Heart right ventricle (tissue), 16 donors: ENCODE results near the gene TBC1D4. TPM values are rescaled to one million over a fixed set of nuclear protein-coding genes. Genes with fewer than 3 reads are reported as not detected.

Source experiments
- ATAC-seq, 8 donors: fragments of 200-7000 bp; cut with Tn5 transposase; one replicate each; pipeline ENCODE4 v1.9.1; 2020; ENCODE audit warnings: mild to moderate bottlenecking in 8 of 8, moderate library complexity in 8 of 8, moderate number of reproducible peaks in 1 of 8
- DNase-seq, 2 donors: peaks; one replicate each; pipeline ENCODE4 v3.0.0-alpha.2; 2020
- H3K27ac ChIP-seq, 10 donors: fragments of 200-600 bp; sonication (generic) in 2 of 10; one replicate each; pipeline versions ENCODE4 v1.5.0 to v1.8.0; 2020 to 2022; ENCODE audit warnings: mild to moderate bottlenecking in 3 of 10
- H3K27me3 ChIP-seq, 7 donors: fragments of 200-600 bp; one replicate each; pipeline ENCODE4 v1.8.0; 2021 to 2022; ENCODE audit warnings: mild to moderate bottlenecking in 2 of 7
- H3K36me3 ChIP-seq, 9 donors: fragments of 200-600 bp; sonication (generic) in 1 of 9; one replicate each; pipeline versions ENCODE4 v1.5.0 to v1.8.0; 2020 to 2022; ENCODE audit warnings: mild to moderate bottlenecking in 2 of 9
- H3K4me1 ChIP-seq, 9 donors: fragments of 200-600 bp; sonication (generic) in 1 of 9; one replicate each; pipeline versions ENCODE4 v1.5.0 to v1.8.0; 2020 to 2022; ENCODE audit warnings: mild to moderate bottlenecking in 4 of 9
- H3K4me3 ChIP-seq, 10 donors: fragments of 200-600 bp; sonication (generic) in 2 of 10; one replicate each; pipeline versions ENCODE4 v1.5.0 to v1.8.0; 2020 to 2022; ENCODE audit warnings: mild to moderate bottlenecking in 7 of 10, moderate library complexity in 2 of 10
- H3K9me3 ChIP-seq, 11 donors: fragments of 200-600 bp in 10 of 11; sonication (generic) in 2 of 11; one replicate each; pipeline versions ENCODE4 v1.5.0 to v1.8.0; 2013 to 2022; ENCODE audit warnings: mild to moderate bottlenecking in 2 of 11, control low read depth in 1 of 11, moderate library complexity in 1 of 11
- WGBS, 2 donors: extraction: QIAGEN DNeasy Blood & Tissue Kit; methylation state at CpG; one replicate each; pipeline ENCODE4 v1.1.7; 2013; ENCODE audit warnings: inconsistent platforms in 1 of 2; 5-methylcytosine and 5-hydroxymethylcytosine counted together
- intact Hi-C, 10 donors: fragments of 100-400 bp; cut with DNase I; formaldehyde crosslinking; loops; one replicate each; pipeline versions ENCODE4 v1.11.1 to v1.14.2; 2022
- polyA plus RNA-seq, 2 donors: library from polyadenylated mRNA; stranded (reverse); fragments of 200-250 nt; gene quantifications; one replicate each; pipeline ENCODE4 v1.2.3, GENCODE V29; 2013
- total RNA-seq, 10 donors: library from RNA; stranded (reverse); fragmentation: NEBNext Ultra II Directional in 3 of 10; extraction: Animal tissue kit (Norgen Biotek cat#: 25700) in 3 of 10; gene quantifications; one replicate each; pipeline versions ENCODE4 v1.2.1 to v1.2.4, GENCODE V29; 2021 to 2023
- TF ChIP-seq, protein P1 (sequence below), 9 donors: fragments of 200-600 bp; sonication (generic) in 2 of 9; IDR thresholded peaks; one replicate each; pipeline versions ENCODE4 v1.5.0 to v1.8.0; 2021 to 2022; ENCODE audit warnings: antibody characterized with exemption in 9 of 9, mild to moderate bottlenecking in 5 of 9, moderate library complexity in 1 of 9
- donor health status: Arrhythmogenic right ventricular cardiomyopathy.
- donor health status: ischemic (EF 13 %, LVEDD 7.1; RV severe dilation, severe dysfunction).
- donor health status: healthy with polysubstance abuse.
- donor health status: DM: no; HTN: yes; CAD: no.
- donor health status: DM: no; HTN: no; CAD: no.
- donor health status: ischemic (EF 25% LVEDD 6.9; RV normal size, moderate dysfunction).
- donor health status: ischemic (EF 25% LVEDD 5.7; RV mildly dilated, moderate dysfunction).
- donor health status: healthy.
- donor health status: DM: yes; HTN: yes; CAD: no.
- donor health status: Ischemic cardiomyopathy.
- donor health status: ischemic (EF 35%, LVEDD 5.7; RV mildly dilated, moderate dysfunction).
- donor health status: nonischemic (EF 11% LVEDD 7.7; RV severe dilation, severe dysfunction).
- donor health status: DM: yes; HTN: yes; CAD: no.
- donor health status: PGD.
- donor health status: ischemic (EF 29% LVEDD 5.4; RV normal size, mild dysfunction).
- donor health status: nonischemic (EF 23%, LVEDD 6.1; RV moderate dilation, normal function).

The TBC1D4 gene
- total and polyA plus RNA-seq, 12 donors = 10.1 to 124 (median 93.5) TPM

GRCh38 chr13:75418997-75419396 lies 63.0 kb downstream of the TBC1D4 start:
- DNase-seq (no peak), ATAC-seq (peak in 2 of 8 donors; percentile 21 to 31)
- Histone ChIP-seq H3K4me3 (no peak overlapping the region), H3K27ac (peak overlapping the region in 8 of 10 donors; percentile 19 to 80 (median 74)), H3K27me3 (no peaks in the 10 kb centered on the region), H3K36me3 (no peaks in the 10 kb centered on the region), H3K9me3 (no peaks in the 10 kb centered on the region), H3K4me1 (peaks cover 0 to 91% (median 52%) of the 10 kb centered on the region in 9 donors)
- 40 to 46% methylated on average over 2 of the region's 2 CpGs for WGBS, 2 donors
- TF ChIP-seq, protein P1, sequence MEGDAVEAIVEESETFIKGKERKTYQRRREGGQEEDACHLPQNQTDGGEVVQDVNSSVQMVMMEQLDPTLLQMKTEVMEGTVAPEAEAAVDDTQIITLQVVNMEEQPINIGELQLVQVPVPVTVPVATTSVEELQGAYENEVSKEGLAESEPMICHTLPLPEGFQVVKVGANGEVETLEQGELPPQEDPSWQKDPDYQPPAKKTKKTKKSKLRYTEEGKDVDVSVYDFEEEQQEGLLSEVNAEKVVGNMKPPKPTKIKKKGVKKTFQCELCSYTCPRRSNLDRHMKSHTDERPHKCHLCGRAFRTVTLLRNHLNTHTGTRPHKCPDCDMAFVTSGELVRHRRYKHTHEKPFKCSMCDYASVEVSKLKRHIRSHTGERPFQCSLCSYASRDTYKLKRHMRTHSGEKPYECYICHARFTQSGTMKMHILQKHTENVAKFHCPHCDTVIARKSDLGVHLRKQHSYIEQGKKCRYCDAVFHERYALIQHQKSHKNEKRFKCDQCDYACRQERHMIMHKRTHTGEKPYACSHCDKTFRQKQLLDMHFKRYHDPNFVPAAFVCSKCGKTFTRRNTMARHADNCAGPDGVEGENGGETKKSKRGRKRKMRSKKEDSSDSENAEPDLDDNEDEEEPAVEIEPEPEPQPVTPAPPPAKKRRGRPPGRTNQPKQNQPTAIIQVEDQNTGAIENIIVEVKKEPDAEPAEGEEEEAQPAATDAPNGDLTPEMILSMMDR (IDR thresholded peaks at IDR 0.05) = no peak
- intact Hi-C loops = loop anchor here in 1 of 10 donors (10.0 kb wide), 1 partner anchor 56 kb away; no protein-coding TSS in a partner anchor

GRCh38 chr13:75418186-75418843 lies 63.7 kb downstream of the TBC1D4 start:
- intact Hi-C loops = loop anchor here in 1 of 10 donors (10.0 kb wide), 1 partner anchor 56 kb away; no protein-coding TSS in a partner anchor
- Histone ChIP-seq H3K4me1 (peaks cover 0 to 88% (median 52%) of the 10 kb centered on the region in 9 donors), H3K27ac (peak overlapping the region in 8 of 10 donors; percentile 19 to 80 (median 74)), H3K4me3 (no peak overlapping the region), H3K27me3 (no peaks in the 10 kb centered on the region), H3K9me3 (no peaks in the 10 kb centered on the region), H3K36me3 (no peaks in the 10 kb centered on the region)
- WGBS, 2 donors = 44 to 49% methylated on average over 3 of the region's 3 CpGs
- DNase-seq = no peak
- TF ChIP-seq, protein P1 (IDR thresholded peaks at IDR 0.05) = no peak
- ATAC-seq = no peak

DNA sequence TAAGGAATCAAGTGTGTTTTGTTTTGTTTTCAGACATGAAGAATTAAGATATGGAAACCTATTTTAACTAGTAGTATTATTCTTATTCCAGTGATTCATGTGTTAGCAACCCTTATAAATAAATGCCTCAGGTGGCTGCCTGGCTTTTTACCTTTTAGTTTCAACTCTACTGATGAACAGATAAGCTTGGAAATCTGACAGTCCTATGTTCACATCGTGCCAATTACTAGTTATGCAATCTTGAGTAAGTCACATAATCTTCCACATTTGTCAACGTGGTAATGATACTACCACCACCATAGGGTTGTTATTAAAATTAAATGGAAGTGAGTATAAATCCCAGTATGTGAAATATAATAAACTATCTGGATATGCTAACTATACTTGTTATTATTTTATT lies 64.3 kb downstream of the TBC1D4 start:
- Histone ChIP-seq H3K27me3 (no peaks in the 10 kb centered on the region), H3K9me3 (no peaks in the 10 kb centered on the region), H3K36me3 (no peaks in the 10 kb centered on the region), H3K27ac (peak overlapping the region in 8 of 10 donors; percentile 32 to 80 (median 74)), H3K4me3 (no peak overlapping the region), H3K4me1 (peaks cover 0 to 82% (median 52%) of the 10 kb centered on the region in 9 donors)
- DNase-seq (no peak), ATAC-seq (no peak)
- WGBS, 2 donors = 36 to 46% methylated on average over 2 of the region's 2 CpGs
- intact Hi-C loops = loop anchor here in 1 of 10 donors (10.0 kb wide), 1 partner anchor 57 kb away; no protein-coding TSS in a partner anchor
- TF ChIP-seq, protein P1 (IDR thresholded peaks at IDR 0.05) = no peak

DNA sequence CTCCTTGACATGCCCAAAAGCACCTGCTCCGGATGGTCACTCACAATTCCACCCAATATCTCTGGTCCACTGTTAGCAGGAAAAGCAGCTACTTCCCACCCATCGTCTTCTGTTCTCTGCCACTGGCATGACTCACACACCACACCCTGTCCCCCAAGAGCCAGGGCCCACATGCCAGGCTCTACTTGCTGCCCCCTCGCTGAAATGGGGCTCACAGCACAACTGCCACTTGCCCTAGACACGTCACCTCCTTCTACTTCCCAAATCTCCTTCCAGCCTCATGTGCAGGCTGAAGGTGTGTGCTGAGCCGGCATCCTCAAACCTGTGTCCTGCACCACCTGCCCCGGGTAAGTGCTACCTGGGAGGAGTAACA lies 65.0 kb downstream of the TBC1D4 start:
- Histone ChIP-seq H3K4me1 (peaks cover 0 to 75% (median 49%) of the 10 kb centered on the region in 9 donors), H3K9me3 (no peaks in the 10 kb centered on the region), H3K4me3 (no peak overlapping the region), H3K27me3 (no peaks in the 10 kb centered on the region), H3K36me3 (no peaks in the 10 kb centered on the region), H3K27ac (peak overlapping the region in 9 of 10 donors; percentile 32 to 80 (median 63))
- TF ChIP-seq, protein P1 (IDR thresholded peaks at IDR 0.05) = no peak
- WGBS, 2 donors = 75 to 80% methylated on average over 6 of the region's 6 CpGs
- intact Hi-C loops = loop anchor here in 1 of 10 donors (10.0 kb wide), 1 partner anchor 58 kb away; no protein-coding TSS in a partner anchor
- DNase-seq (peak in 1 of 2 donors; percentile 13), ATAC-seq (peak in 4 of 8 donors; percentile 17 to 45 (median 27))
